Cardiac fibroblast (primary cell): Measurements from ENCODE around the gene DHH.

ENCODE experiments used
- DNase-seq, 2 donors: peaks; one replicate each; pipeline versions ENCODE4 v3.0.0 to v3.0.0-alpha.2; 2010; ENCODE audit warnings: low read depth in 2 of 2
- H3K4me3 ChIP-seq, 2 donors: replicated peaks in 1 of 2; 1 replicate in 1 of 2; 2 replicates in 1 of 2; pipeline ENCODE4 v1.5.1; 2011; ENCODE audit warnings: low read depth in 2 of 2, low read length in 2 of 2, mild to moderate bottlenecking in 2 of 2, moderate library complexity in 1 of 2
- TF ChIP-seq, protein P1 (sequence below): IDR thresholded peaks from one replicate; pipeline ENCODE4 v1.5.1; 2011; ENCODE audit warnings: low read depth, mild to moderate bottlenecking, low read length, inconsistent platforms

Gene DHH

DNA sequence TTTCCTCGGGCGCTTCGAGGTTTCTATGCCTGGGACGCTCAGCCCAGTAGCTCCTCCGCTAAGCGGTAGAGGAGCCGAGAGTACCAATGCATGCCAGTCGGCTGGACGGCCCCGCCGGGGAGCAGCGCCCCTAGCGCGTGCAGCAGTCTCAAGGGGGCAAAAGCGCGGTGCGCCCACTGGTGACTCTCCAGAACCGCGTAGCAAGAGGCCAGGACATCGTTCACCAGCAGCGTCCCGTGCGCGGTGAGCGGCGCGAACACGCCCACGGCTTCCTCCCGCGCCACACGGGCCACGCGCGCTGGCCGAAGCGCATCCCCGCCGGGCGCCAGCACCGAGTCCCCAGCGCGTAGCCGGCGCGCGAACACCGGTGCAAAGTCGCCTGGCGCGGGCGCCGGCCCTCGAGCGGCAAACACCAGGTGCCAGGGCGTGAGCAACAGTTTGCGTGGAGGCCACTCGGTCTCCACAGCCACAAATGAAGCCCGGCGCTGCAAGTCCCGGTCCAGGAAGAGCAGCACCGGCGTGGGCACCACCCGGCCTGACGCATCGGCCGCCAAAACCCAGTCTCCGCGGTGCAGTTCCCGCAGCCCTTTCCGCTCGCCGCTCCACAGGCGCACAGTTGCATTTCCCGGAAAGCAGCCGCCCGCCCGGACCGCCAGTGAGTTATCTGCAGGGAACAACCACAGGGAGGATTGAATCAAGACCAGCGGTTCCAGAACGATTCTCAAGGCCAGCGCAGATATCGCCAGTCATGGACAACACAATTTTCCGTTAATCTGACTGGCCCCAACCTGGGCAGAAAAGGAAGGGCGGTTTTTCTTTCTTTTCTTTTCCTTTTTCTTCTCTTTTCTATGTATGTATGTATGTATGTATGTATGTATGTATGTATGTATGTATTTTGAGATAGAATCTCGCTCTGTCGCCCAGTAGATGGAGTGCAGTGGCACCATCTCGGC lies 4.5 kb downstream of the DHH start:
- peak; percentile 58 to 59 for DNase-seq
- peak overlapping the region; percentile 38 to 43 for H3K4me3 ChIP-seq
- TF ChIP-seq, protein P1, sequence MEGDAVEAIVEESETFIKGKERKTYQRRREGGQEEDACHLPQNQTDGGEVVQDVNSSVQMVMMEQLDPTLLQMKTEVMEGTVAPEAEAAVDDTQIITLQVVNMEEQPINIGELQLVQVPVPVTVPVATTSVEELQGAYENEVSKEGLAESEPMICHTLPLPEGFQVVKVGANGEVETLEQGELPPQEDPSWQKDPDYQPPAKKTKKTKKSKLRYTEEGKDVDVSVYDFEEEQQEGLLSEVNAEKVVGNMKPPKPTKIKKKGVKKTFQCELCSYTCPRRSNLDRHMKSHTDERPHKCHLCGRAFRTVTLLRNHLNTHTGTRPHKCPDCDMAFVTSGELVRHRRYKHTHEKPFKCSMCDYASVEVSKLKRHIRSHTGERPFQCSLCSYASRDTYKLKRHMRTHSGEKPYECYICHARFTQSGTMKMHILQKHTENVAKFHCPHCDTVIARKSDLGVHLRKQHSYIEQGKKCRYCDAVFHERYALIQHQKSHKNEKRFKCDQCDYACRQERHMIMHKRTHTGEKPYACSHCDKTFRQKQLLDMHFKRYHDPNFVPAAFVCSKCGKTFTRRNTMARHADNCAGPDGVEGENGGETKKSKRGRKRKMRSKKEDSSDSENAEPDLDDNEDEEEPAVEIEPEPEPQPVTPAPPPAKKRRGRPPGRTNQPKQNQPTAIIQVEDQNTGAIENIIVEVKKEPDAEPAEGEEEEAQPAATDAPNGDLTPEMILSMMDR, result peak; percentile 16

DNA sequence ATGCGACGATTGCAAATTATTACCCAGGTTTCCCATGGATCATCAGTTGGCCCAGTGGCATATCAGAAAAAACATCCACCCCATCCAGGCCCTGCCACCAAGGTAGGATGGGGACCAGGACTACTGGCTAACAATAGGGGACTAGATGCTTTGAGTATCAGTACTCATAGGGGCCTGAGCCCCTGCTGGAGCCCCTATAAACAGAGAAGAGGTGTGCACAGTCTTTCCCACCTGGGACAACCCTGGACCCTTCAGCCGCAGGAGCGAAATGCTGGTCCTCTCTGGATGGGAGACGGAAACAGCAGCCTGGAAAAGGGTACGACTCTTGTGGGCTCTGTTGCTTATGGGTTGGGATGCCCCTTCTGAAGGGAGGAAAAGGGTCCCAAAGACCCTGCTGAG lies 5.7 kb downstream of the DHH start:
- no peak overlapping the region for H3K4me3 ChIP-seq
- TF ChIP-seq, protein P1, result no peak
- no peak for DNase-seq

DNA sequence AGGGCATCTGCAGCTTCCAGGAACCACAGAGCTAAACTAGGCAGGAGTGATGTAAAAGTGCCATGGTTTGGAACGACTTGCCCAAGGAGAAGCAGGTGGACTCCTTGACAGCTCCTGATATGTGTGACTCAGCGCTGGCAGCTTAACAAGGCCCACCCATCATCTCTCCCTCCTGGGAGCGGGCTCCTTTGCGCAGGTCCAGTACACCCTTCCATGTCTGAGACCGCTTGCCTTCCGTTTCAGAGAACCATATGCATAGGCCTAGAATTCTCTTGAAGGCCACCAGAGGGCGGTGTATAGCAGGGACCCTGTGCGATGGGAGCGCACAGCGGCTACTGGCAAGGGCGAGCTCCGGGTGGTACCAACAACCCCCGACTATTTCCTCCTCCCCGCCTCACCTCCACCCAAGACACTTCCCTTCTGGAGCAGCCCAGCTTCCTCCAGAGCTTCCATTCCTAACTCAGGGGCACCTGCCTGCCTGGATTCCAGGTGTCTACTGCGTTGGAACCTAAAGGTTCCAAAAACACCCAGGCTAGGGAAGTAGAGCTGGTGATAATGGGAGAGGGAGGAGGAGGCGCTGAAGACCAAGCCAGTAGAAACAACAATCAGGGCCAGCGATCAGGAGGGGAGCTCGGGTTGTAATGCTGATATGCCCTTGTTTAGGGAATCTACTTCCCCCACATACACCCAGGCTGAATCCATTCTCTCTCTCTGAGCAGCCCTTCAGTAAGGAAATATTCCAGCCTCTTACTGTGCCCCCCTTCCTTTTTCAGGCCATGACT lies 6.3 kb downstream of the DHH start:
- DNase-seq, result peak; percentile 95 to 96
- TF ChIP-seq, protein P1, result peak; percentile 91
- no peak overlapping the region for H3K4me3 ChIP-seq

DNA sequence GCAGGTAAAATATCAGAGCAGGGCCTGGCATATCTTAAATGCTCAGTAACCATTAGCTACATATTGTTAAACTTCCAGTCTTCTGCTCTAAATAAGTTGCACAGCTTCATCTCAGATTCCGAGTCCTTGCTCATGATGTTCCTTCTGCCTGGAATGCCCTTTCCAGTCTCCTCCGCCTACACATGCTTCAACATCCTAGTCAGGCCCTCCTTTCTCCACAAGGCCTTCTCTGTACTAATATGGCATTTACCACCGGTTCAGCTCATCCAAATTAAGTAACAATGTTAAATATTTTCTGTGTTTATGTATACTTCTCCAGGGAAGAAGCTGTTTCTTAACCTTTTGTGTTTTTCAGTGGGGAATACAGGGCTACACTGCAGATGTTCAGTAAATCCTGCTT lies 8.5 kb downstream of the DHH start:
- no peak overlapping the region for H3K4me3 ChIP-seq

DNA sequence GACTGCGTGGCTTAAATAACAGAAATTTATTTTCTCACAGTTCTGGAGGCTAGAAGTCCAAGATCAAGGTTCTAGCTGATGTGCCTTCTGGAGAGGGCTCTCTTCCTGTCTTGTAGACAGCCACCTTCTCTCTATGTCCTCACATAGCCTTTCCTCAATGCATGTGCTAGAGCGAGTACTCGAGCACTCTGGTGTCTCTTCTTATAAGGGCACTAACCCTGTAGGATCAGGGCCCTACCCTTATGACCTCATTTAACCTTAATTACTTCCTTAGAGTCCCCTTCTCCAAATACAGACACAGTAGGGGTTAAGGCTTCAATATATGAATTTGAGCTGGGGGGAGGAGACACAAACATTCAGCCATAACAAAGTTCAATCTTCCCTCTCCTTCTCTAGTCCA lies 10.2 kb downstream of the DHH start:
- TF ChIP-seq, protein P1, result no peak
- no peak overlapping the region for H3K4me3 ChIP-seq
- no peak for DNase-seq

More for the DNA sequence above, 8.5 kb downstream of the DHH start:
- peak; percentile 8 to 39 for DNase-seq
- TF ChIP-seq, protein P1, result no peak

DNA sequence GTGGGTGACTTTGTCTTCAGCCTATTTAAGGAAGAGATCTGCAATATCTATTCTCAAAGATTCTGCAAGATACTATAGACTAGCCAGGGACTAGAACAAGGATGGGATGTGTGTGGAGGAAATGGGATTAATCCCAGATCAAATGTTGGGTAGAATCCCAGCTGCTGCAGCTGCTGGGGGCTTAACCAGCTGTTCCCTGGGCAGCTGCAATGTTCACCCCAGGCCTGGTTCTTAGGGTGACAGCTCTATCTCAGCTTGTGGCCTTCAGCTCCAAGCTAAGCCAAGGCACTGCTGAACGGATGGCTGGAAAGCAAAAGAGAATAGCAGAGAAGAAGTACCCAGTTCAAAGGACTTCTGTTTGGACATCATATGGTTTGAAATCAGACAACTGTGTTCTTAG lies 14.8 kb downstream of the DHH start:
- no peak for DNase-seq
- no peak overlapping the region for H3K4me3 ChIP-seq
- TF ChIP-seq, protein P1, result no peak
